ENCODE results near the gene FSTL5. TPM values are rescaled to one million over a fixed set of nuclear protein-coding genes. Genes with fewer than 3 reads are reported as not detected.

Gene FSTL5
- total and polyA plus RNA-seq, 2 of the 8 experiments (the other 6 are each of a cell fraction or from before 2014, with no cell fraction given) = 0.09 to 0.32 TPM

- Histone ChIP-seq H3K27me3 (replicated peaks in 1 of 4; ENCODE audit: control insufficient read depth in 3 of 4, extremely low read depth in 1 of 4, insufficient read depth in 3 of 4, low read length in 3 of 4) (no peaks in the 10 kb centered on the region), H3K4ac (replicated peaks; ENCODE audit: insufficient read length, low read depth, low read length) (no peak overlapping the region), H3K56ac (replicated peaks; ENCODE audit: insufficient read length, low read depth, low read length) (no peak overlapping the region), H3K23me2 (ENCODE audit: low read depth, low read length) (no peaks in the 10 kb centered on the region), H3K9ac (replicated peaks in 1 of 4; ENCODE audit: extremely low read depth in 1 of 4, low read depth in 3 of 4, low read length in 3 of 4) (no peak overlapping the region), H3K36me3 (ENCODE audit: control insufficient read depth in 2 of 4, insufficient read depth in 4 of 4, low read length in 3 of 4) (no peaks in the 10 kb centered on the region), H3K79me1 (ENCODE audit: low read depth, low read length) (no peaks in the 10 kb centered on the region), H3K27ac (ENCODE audit: low read depth, low read length) (no peak overlapping the region), H3K4me1 (replicated peaks in 1 of 4; ENCODE audit: control insufficient read depth in 3 of 4, insufficient read depth in 4 of 4, low read length in 3 of 4) (peaks cover 0 to 7% (median 0%) of the 10 kb centered on the region in 4 experiments; a peak in 1 of 7 replicates), H3K4me2 (ENCODE audit: insufficient read depth in 1 of 2, low read depth in 2 of 2, low read length in 2 of 2) (no peak overlapping the region), H2BK5ac (ENCODE audit: low read depth, low read length) (no peak overlapping the region), H2BK20ac (ENCODE audit: low read length) (no peak overlapping the region), H3K23ac (ENCODE audit: insufficient read length) (no peak overlapping the region), H4K20me1 (replicated peaks in 1 of 2; ENCODE audit: control insufficient read depth in 1 of 2, insufficient read depth in 2 of 2, low read length in 2 of 2) (no peaks in the 10 kb centered on the region), H2BK15ac (ENCODE audit: low read length) (no peak overlapping the region), H3K18ac (ENCODE audit: extremely low read depth, low read length) (no peak overlapping the region), H2AFZ (ENCODE audit: low read length) (peak overlapping the region; percentile 82; the same call in 1 of the 2 replicates), H4K5ac (ENCODE audit: insufficient read length, low read depth, low read length) (no peak overlapping the region), H2BK120ac (replicated peaks; ENCODE audit: low read depth, low read length) (no peak overlapping the region), H4K8ac (ENCODE audit: extremely low read depth, insufficient read depth, low read length) (no peak overlapping the region), H2AK5ac (ENCODE audit: low read depth, low read length) (no peak overlapping the region), H4K91ac (replicated peaks; ENCODE audit: insufficient read length, low read length) (no peak overlapping the region), H3K14ac (ENCODE audit: insufficient read length) (no peak overlapping the region), H2BK12ac (ENCODE audit: low read depth, low read length) (no peak overlapping the region), H3K9me3 (ENCODE audit: insufficient read depth in 2 of 2, low read depth in 1 of 2, low read length in 1 of 2) (no peaks in the 10 kb centered on the region), H3K4me3 (ENCODE audit: extremely low read depth in 1 of 4, insufficient read depth in 2 of 4, low read depth in 3 of 4, low read length in 4 of 4) (no peak overlapping the region), H3K79me2 (ENCODE audit: control insufficient read depth in 1 of 2, insufficient read depth in 2 of 2, low read length in 2 of 2) (no peaks in the 10 kb centered on the region)
- ChIA-PET POLR2A (ENCODE audit: partially characterized antibody) (no interaction called here), CTCF (ENCODE audit: partially characterized antibody) (no interaction called here)
- 83% methylated on average over 3 of the region's 3 CpGs; no CpG with 5 or more reads in 1 of the 2 experiments for WGBS, 2 experiments (ENCODE audit: extremely low coverage in 1 of 2, insufficient coverage in 1 of 2, insufficient read length in 1 of 2, insufficient replicate concordance in 2 of 2, low coverage in 1 of 2, low lambda C conversion rate in 2 of 2, missing lambda C conversion rate in 1 of 2)
- no peak for FAIRE-seq
- DNase-seq (ENCODE audit: low read depth in 1 of 2, low spot score in 2 of 2) = no peak
- TF ChIP-seq JUN (IDR thresholded peaks at IDR 0.05; ENCODE audit: low read depth, low read length) (no peak), SAP30 (IDR thresholded peaks at IDR 0.05; ENCODE audit: insufficient read depth, insufficient replicate concordance, low read length) (no peak), HDAC2 (IDR thresholded peaks at IDR 0.05; ENCODE audit: borderline replicate concordance in 1 of 2, low read depth in 2 of 2, low read length in 2 of 2) (no peak), CTCF (IDR thresholded peaks at IDR 0.05; ENCODE audit: control extremely low read depth in 1 of 3, insufficient read depth in 1 of 3, low read depth in 1 of 3, low read length in 3 of 3) (no peak), EP300 (IDR thresholded peaks at IDR 0.05; ENCODE audit: borderline replicate concordance in 1 of 2, low read depth in 2 of 2, low read length in 2 of 2) (no peak), USF2 (IDR thresholded peaks at IDR 0.05; ENCODE audit: low read length) (no peak), KDM5A (IDR thresholded peaks at IDR 0.05; ENCODE audit: low read length) (no peak), CHD2 (IDR thresholded peaks at IDR 0.05; ENCODE audit: low read length) (no peak), SIN3A (conservative IDR thresholded peaks at IDR 0.05 in 1 of 2, IDR thresholded peaks at IDR 0.05 in 1 of 2; ENCODE audit: low read depth in 1 of 2, low read length in 2 of 2) (no peak)
Observed at GRCh38 chr4:161522031-161522430, 641.8 kb downstream of the FSTL5 start.

Data from H1 (cell line).